Measurements from ENCODE around the gene VSNL1. TPM values are rescaled to one million over a fixed set of nuclear protein-coding genes. Genes with fewer than 3 reads are reported as not detected.

The VSNL1 gene
- total RNA-seq, 1 experiment from 2014 or later: 7.8 TPM

- no peak for DNase-seq (ENCODE audit: low spot score)
- no peaks in the 10 kb centered on the region for H3K4me1 ChIP-seq (ENCODE audit: insufficient read depth, low read length, poor library complexity, severe bottlenecking)
- CTCF ChIA-PET: no interaction called here
- no peaks in the 10 kb centered on the region for H3K9me3 ChIP-seq (ENCODE audit: low read depth, low read length, poor library complexity, severe bottlenecking)
- no TSS peak for BruUV-seq (replicated peaks)
- H3K4me3 ChIP-seq (ENCODE audit: low read depth, low read length, poor library complexity, severe bottlenecking): no peak overlapping the region
- POLR2A ChIA-PET (ENCODE audit: low non-redundant PET): no interaction called here
- intact Hi-C loops (cut with micrococcal nuclease; ENCODE audit: unreplicated experiment): no loop called here
- no peak overlapping the region for H3K27ac ChIP-seq (ENCODE audit: low read depth, low read length, poor library complexity, severe bottlenecking)
- TF ChIP-seq EZH2 (IDR thresholded peaks at IDR 0.05; ENCODE audit: borderline replicate concordance, low read depth, low read length, poor library complexity, severe bottlenecking) (no peak), CTCF (conservative IDR thresholded peaks at IDR 0.05; ENCODE audit: low read depth, low read length) (no peak)
- no peaks in the 10 kb centered on the region for H3K36me3 ChIP-seq (ENCODE audit: insufficient read depth, low read length, poor library complexity, severe bottlenecking)
- no peaks in the 10 kb centered on the region for H3K27me3 ChIP-seq (replicated peaks; ENCODE audit: insufficient read depth, low read depth, low read length, poor library complexity)
Measured at GRCh38 chr2:17658251-17658843, 117.9 kb downstream of the VSNL1 start.

- intact Hi-C loops (cut with micrococcal nuclease; ENCODE audit: unreplicated experiment): no loop called here
- no peak overlapping the region for H3K27ac ChIP-seq (ENCODE audit: low read depth, low read length, poor library complexity, severe bottlenecking)
- ChIA-PET CTCF (no interaction called here), POLR2A (ENCODE audit: low non-redundant PET) (no interaction called here)
- DNase-seq (ENCODE audit: low spot score): no peak
- no peak overlapping the region for H3K4me3 ChIP-seq (ENCODE audit: low read depth, low read length, poor library complexity, severe bottlenecking)
- no peaks in the 10 kb centered on the region for H3K4me1 ChIP-seq (ENCODE audit: insufficient read depth, low read length, poor library complexity, severe bottlenecking)
- TF ChIP-seq EZH2 (IDR thresholded peaks at IDR 0.05; ENCODE audit: borderline replicate concordance, low read depth, low read length, poor library complexity, severe bottlenecking) (no peak), CTCF (conservative IDR thresholded peaks at IDR 0.05; ENCODE audit: low read depth, low read length) (no peak)
- BruUV-seq (replicated peaks): no TSS peak
- H3K9me3 ChIP-seq (ENCODE audit: low read depth, low read length, poor library complexity, severe bottlenecking): no peaks in the 10 kb centered on the region
- no peaks in the 10 kb centered on the region for H3K27me3 ChIP-seq (replicated peaks; ENCODE audit: insufficient read depth, low read depth, low read length, poor library complexity)
- H3K36me3 ChIP-seq (ENCODE audit: insufficient read depth, low read length, poor library complexity, severe bottlenecking): peaks cover 16% of the 10 kb centered on the region
Measured at GRCh38 chr2:17660219-17660618, 119.7 kb downstream of the VSNL1 start.

GRCh38 chr2:17661460-17661859 is 121.0 kb downstream of the VSNL1 start:
- DNase-seq (ENCODE audit: low spot score): no peak
- Histone ChIP-seq H3K36me3 (ENCODE audit: insufficient read depth, low read length, poor library complexity, severe bottlenecking) (peaks cover 27% of the 10 kb centered on the region), H3K27ac (ENCODE audit: low read depth, low read length, poor library complexity, severe bottlenecking) (no peak overlapping the region), H3K9me3 (ENCODE audit: low read depth, low read length, poor library complexity, severe bottlenecking) (no peaks in the 10 kb centered on the region), H3K4me3 (ENCODE audit: low read depth, low read length, poor library complexity, severe bottlenecking) (no peak overlapping the region), H3K27me3 (replicated peaks; ENCODE audit: insufficient read depth, low read depth, low read length, poor library complexity) (no peaks in the 10 kb centered on the region), H3K4me1 (ENCODE audit: insufficient read depth, low read length, poor library complexity, severe bottlenecking) (no peaks in the 10 kb centered on the region)
- no peak for TF ChIP-seq EZH2 (IDR thresholded peaks at IDR 0.05; ENCODE audit: borderline replicate concordance, low read depth, low read length, poor library complexity, severe bottlenecking)
- no peak for TF ChIP-seq CTCF (conservative IDR thresholded peaks at IDR 0.05; ENCODE audit: low read depth, low read length)
- no TSS peak for BruUV-seq (replicated peaks)
- intact Hi-C loops (cut with micrococcal nuclease; ENCODE audit: unreplicated experiment): no loop called here
- ChIA-PET POLR2A (ENCODE audit: low non-redundant PET) (interaction anchor here (0.6 kb wide), 2 partner anchors 141 to 582 kb away, joined by 3 to 4 read pairs; no protein-coding TSS in a partner anchor), CTCF (no interaction called here)
